ENCODE results near the gene TREX2. TPM values are rescaled to one million over a fixed set of nuclear protein-coding genes. Genes with fewer than 3 reads are reported as not detected.
A peak's percentile ranks its signal among the peaks of the same experiment; 100 is the strongest.

TREX2 gene
- total and polyA plus RNA-seq, 2 donors from 2014 or later: 0.67 to 1.4 TPM

GRCh38 chrX:153442463-153442862 lies 3.4 kb downstream of the TREX2 start:
- Histone ChIP-seq H3K36me3 (ENCODE audit: control insufficient read depth in 2 of 3, insufficient read depth in 3 of 3, low read length in 3 of 3) (no peaks in the 10 kb centered on the region), H3K9ac (ENCODE audit: low read length in 3 of 3) (no peak overlapping the region), H3K27me3 (ENCODE audit: control insufficient read depth, insufficient read depth, low read length) (no peaks in the 10 kb centered on the region), H3K9me3 (ENCODE audit: control insufficient read depth in 2 of 3, insufficient read depth in 1 of 3, low read length in 3 of 3) (no peaks in the 10 kb centered on the region), H3K4me1 (ENCODE audit: control insufficient read depth in 2 of 3, insufficient read depth in 2 of 3, low read depth in 1 of 3, low read length in 3 of 3) (no peaks in the 10 kb centered on the region), H3K27ac (ENCODE audit: low read depth in 2 of 2, low read length in 2 of 2) (no peak overlapping the region), H3K4me3 (ENCODE audit: low read length in 3 of 3) (no peak overlapping the region)
- no peak for DNase-seq
- no peak for FAIRE-seq
- intact Hi-C loops (cut with DNase I): no loop called here
- TF ChIP-seq CTCF (IDR thresholded peaks at IDR 0.05; ENCODE audit: borderline replicate concordance, extremely low read depth, insufficient read depth): no peak

- DNase-seq (peak in 1 of 5 donors; percentile 14), FAIRE-seq (no peak)
- TF ChIP-seq CTCF (IDR thresholded peaks at IDR 0.05; ENCODE audit: borderline replicate concordance, extremely low read depth, insufficient read depth): no peak
- Histone ChIP-seq H3K27ac (ENCODE audit: low read depth in 2 of 2, low read length in 2 of 2) (no peak overlapping the region), H3K27me3 (ENCODE audit: control insufficient read depth, insufficient read depth, low read length) (no peaks in the 10 kb centered on the region), H3K36me3 (ENCODE audit: control insufficient read depth in 2 of 3, insufficient read depth in 3 of 3, low read length in 3 of 3) (no peaks in the 10 kb centered on the region), H3K9ac (ENCODE audit: low read length in 3 of 3) (no peak overlapping the region), H3K4me1 (ENCODE audit: control insufficient read depth in 2 of 3, insufficient read depth in 2 of 3, low read depth in 1 of 3, low read length in 3 of 3) (no peaks in the 10 kb centered on the region), H3K4me3 (ENCODE audit: low read length in 3 of 3) (no peak overlapping the region), H3K9me3 (ENCODE audit: control insufficient read depth in 2 of 3, insufficient read depth in 1 of 3, low read length in 3 of 3) (no peaks in the 10 kb centered on the region)
- intact Hi-C loops (cut with DNase I): no loop called here
Measured at GRCh38 chrX:153441981-153442380, 3.9 kb downstream of the TREX2 start.

- Histone ChIP-seq H3K9ac (ENCODE audit: low read length in 3 of 3) (no peak overlapping the region), H3K27ac (ENCODE audit: low read depth in 2 of 2, low read length in 2 of 2) (no peak overlapping the region), H3K4me1 (ENCODE audit: control insufficient read depth in 2 of 3, insufficient read depth in 2 of 3, low read depth in 1 of 3, low read length in 3 of 3) (no peaks in the 10 kb centered on the region), H3K36me3 (ENCODE audit: control insufficient read depth in 2 of 3, insufficient read depth in 3 of 3, low read length in 3 of 3) (no peaks in the 10 kb centered on the region), H3K27me3 (ENCODE audit: control insufficient read depth, insufficient read depth, low read length) (no peaks in the 10 kb centered on the region), H3K9me3 (ENCODE audit: control insufficient read depth in 2 of 3, insufficient read depth in 1 of 3, low read length in 3 of 3) (no peaks in the 10 kb centered on the region), H3K4me3 (ENCODE audit: low read length in 3 of 3) (no peak overlapping the region)
- intact Hi-C loops (cut with DNase I): no loop called here
- peak; percentile 3 for FAIRE-seq
- no peak for TF ChIP-seq CTCF (IDR thresholded peaks at IDR 0.05; ENCODE audit: borderline replicate concordance, extremely low read depth, insufficient read depth)
- DNase-seq: no peak
Measured at GRCh38 chrX:153441296-153441695, 4.6 kb downstream of the TREX2 start.

- FAIRE-seq: no peak
- Histone ChIP-seq H3K27me3 (ENCODE audit: control insufficient read depth, insufficient read depth, low read length) (no peaks in the 10 kb centered on the region), H3K9me3 (ENCODE audit: control insufficient read depth in 2 of 3, insufficient read depth in 1 of 3, low read length in 3 of 3) (no peaks in the 10 kb centered on the region), H3K36me3 (ENCODE audit: control insufficient read depth in 2 of 3, insufficient read depth in 3 of 3, low read length in 3 of 3) (no peaks in the 10 kb centered on the region), H3K4me3 (ENCODE audit: low read length in 3 of 3) (no peak overlapping the region), H3K27ac (ENCODE audit: low read depth in 2 of 2, low read length in 2 of 2) (no peak overlapping the region), H3K4me1 (ENCODE audit: control insufficient read depth in 2 of 3, insufficient read depth in 2 of 3, low read depth in 1 of 3, low read length in 3 of 3) (no peaks in the 10 kb centered on the region), H3K9ac (ENCODE audit: low read length in 3 of 3) (no peak overlapping the region)
- TF ChIP-seq CTCF (IDR thresholded peaks at IDR 0.05; ENCODE audit: borderline replicate concordance, extremely low read depth, insufficient read depth): no peak
- intact Hi-C loops (cut with DNase I): no loop called here
- no peak for DNase-seq
Measured at GRCh38 chrX:153440556-153441135, 5.2 kb downstream of the TREX2 start.

All from kidney (tissue), 14 donors.